ENCODE results near the gene LGR6. TPM values are rescaled to one million over a fixed set of nuclear protein-coding genes. Genes with fewer than 3 reads are reported as not detected.
"Not testable (repeated sequence)": the region's sequence is repeated elsewhere in the genome, so short reads cannot be mapped to it uniquely, and the experiment has no call there.

The LGR6 gene
- total RNA-seq, 6 experiments from 2014 or later: 0.17 to 2.0 (median 1.0) TPM

GRCh38 chr1:202237052-202237451, 43.5 kb downstream of the LGR6 start:
- Histone ChIP-seq H3K4me1 (no peaks in the 10 kb centered on the region), H3K9me3 (no peaks in the 10 kb centered on the region), H3K36me3 (no peaks in the 10 kb centered on the region), H3K27ac (no peak overlapping the region), H3K27me3 (no peaks in the 10 kb centered on the region), H3K4me3 (no peak overlapping the region)
- TF ChIP-seq POLR2A (IDR thresholded peaks at IDR 0.05) (no peak), CTCF (IDR thresholded peaks at IDR 0.05) (peak; percentile 13 to 41 (median 30))
- WGBS (ENCODE audit: insufficient coverage, low coverage, low lambda C conversion rate, missing lambda C conversion rate): 29% methylated on average over 7 of the region's 8 CpGs
- DNase-seq (peak; percentile 33 to 49 (median 44)), ATAC-seq (peak; percentile 50 to 76 (median 65))
- intact Hi-C loops (cut with DNase I): no loop called here

DNA sequence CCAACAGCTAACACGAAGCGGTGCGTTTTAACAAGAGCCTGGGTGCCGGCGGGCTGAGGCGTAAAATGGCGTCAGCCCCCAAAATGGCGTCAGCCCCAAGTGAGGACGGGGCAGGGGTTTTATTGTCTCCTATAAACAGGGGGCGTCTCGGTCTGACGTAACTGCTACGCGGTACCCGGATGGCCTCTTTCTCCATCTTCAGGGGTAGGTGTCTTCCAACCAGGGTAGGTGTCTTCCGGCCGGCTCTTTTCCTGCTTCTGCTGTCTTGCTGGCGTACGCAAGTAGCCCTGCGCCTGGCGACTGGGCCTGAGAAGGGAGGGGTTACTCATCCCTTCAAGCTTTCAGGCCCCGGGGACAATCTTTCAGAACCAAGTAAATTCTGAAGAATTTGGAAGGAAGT, 45.3 kb downstream of the LGR6 start:
- peak in 2 of 3 donors; percentile 31 to 42 for DNase-seq
- Histone ChIP-seq H3K27ac (no peak overlapping the region), H3K36me3 (no peaks in the 10 kb centered on the region), H3K27me3 (no peaks in the 10 kb centered on the region), H3K9me3 (no peaks in the 10 kb centered on the region), H3K4me3 (no peak overlapping the region), H3K4me1 (no peaks in the 10 kb centered on the region)
- ATAC-seq: no peak
- intact Hi-C loops (cut with DNase I): no loop called here
- TF ChIP-seq POLR2A (IDR thresholded peaks at IDR 0.05) (no peak), CTCF (IDR thresholded peaks at IDR 0.05) (no peak)
- 85% methylated on average over 7 of the region's 22 CpGs for WGBS (ENCODE audit: insufficient coverage, low coverage, low lambda C conversion rate, missing lambda C conversion rate)

DNA sequence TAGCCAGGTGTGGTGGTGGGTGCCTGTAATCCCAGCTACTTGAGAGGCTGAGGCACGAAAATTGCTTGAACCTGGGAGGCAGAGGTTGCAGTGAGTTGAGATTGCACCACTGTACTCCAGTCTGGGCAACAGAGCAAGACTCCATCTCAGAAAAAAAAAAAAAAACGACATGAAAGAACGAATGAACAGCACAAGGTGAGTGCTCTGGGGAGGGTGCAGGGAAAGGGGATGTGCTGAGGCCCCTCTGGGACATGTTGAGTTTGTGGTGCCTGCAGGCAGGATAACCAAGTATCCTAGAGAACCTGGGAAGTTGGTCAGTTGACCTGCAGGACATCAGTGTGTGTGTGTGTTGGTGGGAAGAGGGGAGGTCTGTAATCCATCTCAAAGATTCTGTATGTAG, 46.6 kb downstream of the LGR6 start:
- H3K4me3 ChIP-seq; intact Hi-C loops (cut with DNase I); H3K27ac ChIP-seq; H3K36me3 ChIP-seq; H3K27me3 ChIP-seq; ATAC-seq; H3K4me1 ChIP-seq; H3K9me3 ChIP-seq: not testable (repeated sequence)
- peak in 1 of 3 donors; percentile 1 for DNase-seq
- WGBS (ENCODE audit: insufficient coverage, low coverage, low lambda C conversion rate, missing lambda C conversion rate): 35% methylated on average over 2 of the region's 3 CpGs

- H3K27ac ChIP-seq: no peak overlapping the region
- ATAC-seq (no peak), DNase-seq (peak in 2 of 3 donors; percentile 7 to 9)
- no peak for TF ChIP-seq POLR2A (IDR thresholded peaks at IDR 0.05)
- TF ChIP-seq CTCF (IDR thresholded peaks at IDR 0.05): no peak
- no peaks in the 10 kb centered on the region for H3K9me3 ChIP-seq
- intact Hi-C loops (cut with DNase I): no loop called here
- H3K4me1 ChIP-seq: no peaks in the 10 kb centered on the region
- WGBS (ENCODE audit: insufficient coverage, low coverage, low lambda C conversion rate, missing lambda C conversion rate): 56% methylated on average over 4 of the region's 4 CpGs
- no peak overlapping the region for H3K4me3 ChIP-seq
- H3K36me3 ChIP-seq: no peaks in the 10 kb centered on the region
- H3K27me3 ChIP-seq: no peaks in the 10 kb centered on the region
Measured at GRCh38 chr1:202240956-202241355, 47.4 kb downstream of the LGR6 start.

- TF ChIP-seq CTCF (IDR thresholded peaks at IDR 0.05) (no peak), POLR2A (IDR thresholded peaks at IDR 0.05) (no peak)
- 72% methylated on average over 6 of the region's 6 CpGs for WGBS (ENCODE audit: insufficient coverage, low coverage, low lambda C conversion rate, missing lambda C conversion rate)
- intact Hi-C loops (cut with DNase I): no loop called here
- H3K27me3 ChIP-seq: no peaks in the 10 kb centered on the region
- H3K27ac ChIP-seq: no peak overlapping the region
- H3K4me3 ChIP-seq: no peak overlapping the region
- H3K9me3 ChIP-seq: no peaks in the 10 kb centered on the region
- no peaks in the 10 kb centered on the region for H3K4me1 ChIP-seq
- DNase-seq (peak in 2 of 3 donors; percentile 24 to 35), ATAC-seq (no peak)
- no peaks in the 10 kb centered on the region for H3K36me3 ChIP-seq
Measured at GRCh38 chr1:202241376-202242079, 47.9 kb downstream of the LGR6 start.

All from right lobe of liver (tissue), 6 donors.